ENCODE measurements around the gene SLC22A5.

Gene SLC22A5

DNA sequence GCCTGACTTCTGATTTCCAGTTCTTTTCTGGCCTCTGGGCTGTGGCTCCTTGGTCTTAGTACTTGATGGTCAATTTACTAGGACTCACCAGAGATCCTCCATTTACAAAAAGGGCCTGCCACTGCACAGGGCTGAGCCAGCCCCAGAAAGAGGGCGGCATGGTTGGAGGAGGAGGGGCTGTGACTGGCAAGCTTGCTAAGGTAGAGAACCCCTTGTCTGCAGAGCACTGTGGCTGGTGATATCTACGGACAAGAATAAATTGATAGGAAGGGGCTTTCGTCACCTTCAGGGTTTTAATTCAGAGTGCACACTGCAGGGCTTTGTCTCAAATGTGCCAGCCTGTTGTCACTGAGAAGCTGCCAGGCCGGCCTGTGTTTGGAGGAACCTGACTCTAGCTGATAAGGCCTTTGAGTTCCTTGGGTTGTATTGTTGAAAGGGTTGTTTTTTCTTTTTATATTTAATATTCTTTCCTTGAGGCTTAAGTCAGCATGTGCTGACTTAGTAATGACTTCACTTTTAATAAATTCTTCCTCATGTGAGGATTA is 15.1 kb downstream of the SLC22A5 start:
- no peak overlapping the region for H2AFZ ChIP-seq (ENCODE audit: low read length)
- no peak overlapping the region for H3K4me3 ChIP-seq (ENCODE audit: low read length)
- no peak for TF ChIP-seq EZH2phosphoT487 (IDR thresholded peaks at IDR 0.05; ENCODE audit: low read length)
- TF ChIP-seq, protein P1, sequence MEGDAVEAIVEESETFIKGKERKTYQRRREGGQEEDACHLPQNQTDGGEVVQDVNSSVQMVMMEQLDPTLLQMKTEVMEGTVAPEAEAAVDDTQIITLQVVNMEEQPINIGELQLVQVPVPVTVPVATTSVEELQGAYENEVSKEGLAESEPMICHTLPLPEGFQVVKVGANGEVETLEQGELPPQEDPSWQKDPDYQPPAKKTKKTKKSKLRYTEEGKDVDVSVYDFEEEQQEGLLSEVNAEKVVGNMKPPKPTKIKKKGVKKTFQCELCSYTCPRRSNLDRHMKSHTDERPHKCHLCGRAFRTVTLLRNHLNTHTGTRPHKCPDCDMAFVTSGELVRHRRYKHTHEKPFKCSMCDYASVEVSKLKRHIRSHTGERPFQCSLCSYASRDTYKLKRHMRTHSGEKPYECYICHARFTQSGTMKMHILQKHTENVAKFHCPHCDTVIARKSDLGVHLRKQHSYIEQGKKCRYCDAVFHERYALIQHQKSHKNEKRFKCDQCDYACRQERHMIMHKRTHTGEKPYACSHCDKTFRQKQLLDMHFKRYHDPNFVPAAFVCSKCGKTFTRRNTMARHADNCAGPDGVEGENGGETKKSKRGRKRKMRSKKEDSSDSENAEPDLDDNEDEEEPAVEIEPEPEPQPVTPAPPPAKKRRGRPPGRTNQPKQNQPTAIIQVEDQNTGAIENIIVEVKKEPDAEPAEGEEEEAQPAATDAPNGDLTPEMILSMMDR (IDR thresholded peaks at IDR 0.05; ENCODE audit: low read length), result no peak
- no peak for TF ChIP-seq EZH2 (optimal IDR thresholded peaks at IDR 0.05; ENCODE audit: low read depth, low read length)
- 0 out of 2 replicates have a peak, but pooled peaks cover 2% of the 10 kb centered on the region for H3F3A ChIP-seq (ENCODE audit: insufficient read depth, low read length)
- DNase-seq, result no peak
- no peak overlapping the region for H3K27ac ChIP-seq (ENCODE audit: low read length)
- H3K9me3 ChIP-seq (replicated peaks; ENCODE audit: insufficient read depth, low read length), result no peaks in the 10 kb centered on the region
- H3K9me2 ChIP-seq (replicated peaks; ENCODE audit: insufficient read depth, low read length), result no peaks in the 10 kb centered on the region
- no peaks in the 10 kb centered on the region for H4K20me1 ChIP-seq (ENCODE audit: insufficient read depth, low read length)
- H3K4me1 ChIP-seq (ENCODE audit: low read length), result peaks cover 31% of the 10 kb centered on the region
- H3K9ac ChIP-seq (ENCODE audit: low read length), result no peak overlapping the region
- H3K36me3 ChIP-seq (replicated peaks; ENCODE audit: insufficient read depth, low read length), result no peaks in the 10 kb centered on the region
- no peak overlapping the region for H3K4me2 ChIP-seq (ENCODE audit: low read depth, low read length)
- no peaks in the 10 kb centered on the region for H3K79me2 ChIP-seq (ENCODE audit: low read length)
- H3K27me3 ChIP-seq (replicated peaks; ENCODE audit: insufficient read depth, low read length), result no peaks in the 10 kb centered on the region

- Histone ChIP-seq H3K4me2 (ENCODE audit: low read depth, low read length) (no peak overlapping the region), H2AFZ (ENCODE audit: low read length) (0 out of 2 replicates have a peak overlapping the region, but pooled peaks have one; percentile 24), H3K9me3 (replicated peaks; ENCODE audit: insufficient read depth, low read length) (no peaks in the 10 kb centered on the region), H3K9ac (ENCODE audit: low read length) (no peak overlapping the region), H3K4me3 (ENCODE audit: low read length) (no peak overlapping the region), H3K27ac (ENCODE audit: low read length) (no peak overlapping the region), H4K20me1 (ENCODE audit: insufficient read depth, low read length) (no peaks in the 10 kb centered on the region), H3K27me3 (replicated peaks; ENCODE audit: insufficient read depth, low read length) (no peaks in the 10 kb centered on the region), H3K9me2 (replicated peaks; ENCODE audit: insufficient read depth, low read length) (no peaks in the 10 kb centered on the region), H3F3A (ENCODE audit: insufficient read depth, low read length) (0 out of 2 replicates have a peak, but pooled peaks cover 2% of the 10 kb centered on the region), H3K79me2 (ENCODE audit: low read length) (no peaks in the 10 kb centered on the region), H3K4me1 (ENCODE audit: low read length) (peaks cover 31% of the 10 kb centered on the region), H3K36me3 (replicated peaks; ENCODE audit: insufficient read depth, low read length) (no peaks in the 10 kb centered on the region)
- TF ChIP-seq EZH2 (optimal IDR thresholded peaks at IDR 0.05; ENCODE audit: low read depth, low read length), result no peak
- TF ChIP-seq EZH2phosphoT487 (IDR thresholded peaks at IDR 0.05; ENCODE audit: low read length), result no peak
- TF ChIP-seq, protein P1 (IDR thresholded peaks at IDR 0.05; ENCODE audit: low read length), result peak; percentile 87
- peak; percentile 70 for DNase-seq
Observed at GRCh38 chr5:132385326-132386105, 16.0 kb downstream of the SLC22A5 start.

- H2AFZ ChIP-seq (ENCODE audit: low read length), result no peak overlapping the region
- TF ChIP-seq, protein P1 (IDR thresholded peaks at IDR 0.05; ENCODE audit: low read length), result peak; percentile 89
- TF ChIP-seq EZH2phosphoT487 (IDR thresholded peaks at IDR 0.05; ENCODE audit: low read length), result no peak
- H3K79me2 ChIP-seq (ENCODE audit: low read length), result no peaks in the 10 kb centered on the region
- H3K4me3 ChIP-seq (ENCODE audit: low read length), result no peak overlapping the region
- H3K4me2 ChIP-seq (ENCODE audit: low read depth, low read length), result no peak overlapping the region
- H3K9me3 ChIP-seq (replicated peaks; ENCODE audit: insufficient read depth, low read length), result no peaks in the 10 kb centered on the region
- H3K27me3 ChIP-seq (replicated peaks; ENCODE audit: insufficient read depth, low read length), result no peaks in the 10 kb centered on the region
- 0 out of 2 replicates have a peak, but pooled peaks cover 2% of the 10 kb centered on the region for H3F3A ChIP-seq (ENCODE audit: insufficient read depth, low read length)
- H3K27ac ChIP-seq (ENCODE audit: low read length), result no peak overlapping the region
- peaks cover 31% of the 10 kb centered on the region for H3K4me1 ChIP-seq (ENCODE audit: low read length)
- H3K9me2 ChIP-seq (replicated peaks; ENCODE audit: insufficient read depth, low read length), result no peaks in the 10 kb centered on the region
- DNase-seq, result peak; percentile 79
- H3K36me3 ChIP-seq (replicated peaks; ENCODE audit: insufficient read depth, low read length), result no peaks in the 10 kb centered on the region
- H4K20me1 ChIP-seq (ENCODE audit: insufficient read depth, low read length), result no peaks in the 10 kb centered on the region
- no peak overlapping the region for H3K9ac ChIP-seq (ENCODE audit: low read length)
Observed at GRCh38 chr5:132386644-132387286, 17.3 kb downstream of the SLC22A5 start.

Measured in MM.1S (cell line).